ENCODE results near the gene CLMN.

DNA sequence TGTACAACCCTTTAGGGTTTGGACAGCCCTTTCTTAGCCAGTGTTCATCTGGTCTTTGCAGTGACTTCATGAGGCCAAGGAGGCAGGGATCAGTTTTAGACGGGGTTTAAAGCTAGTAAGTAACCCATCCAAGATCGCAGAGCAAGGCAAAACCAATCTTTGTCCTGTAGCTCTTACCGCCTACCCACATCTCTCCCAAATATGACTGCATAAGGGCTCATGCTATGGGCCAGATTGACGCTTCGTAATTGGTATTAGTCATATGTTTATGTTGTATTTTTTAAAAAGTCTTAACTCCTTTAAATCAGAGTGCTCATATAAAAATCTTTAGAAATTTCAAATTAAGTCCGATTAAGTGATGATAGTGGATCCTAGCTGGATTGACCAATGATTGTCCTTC, 3.7 kb upstream of the CLMN start:
- TF ChIP-seq, protein P1, sequence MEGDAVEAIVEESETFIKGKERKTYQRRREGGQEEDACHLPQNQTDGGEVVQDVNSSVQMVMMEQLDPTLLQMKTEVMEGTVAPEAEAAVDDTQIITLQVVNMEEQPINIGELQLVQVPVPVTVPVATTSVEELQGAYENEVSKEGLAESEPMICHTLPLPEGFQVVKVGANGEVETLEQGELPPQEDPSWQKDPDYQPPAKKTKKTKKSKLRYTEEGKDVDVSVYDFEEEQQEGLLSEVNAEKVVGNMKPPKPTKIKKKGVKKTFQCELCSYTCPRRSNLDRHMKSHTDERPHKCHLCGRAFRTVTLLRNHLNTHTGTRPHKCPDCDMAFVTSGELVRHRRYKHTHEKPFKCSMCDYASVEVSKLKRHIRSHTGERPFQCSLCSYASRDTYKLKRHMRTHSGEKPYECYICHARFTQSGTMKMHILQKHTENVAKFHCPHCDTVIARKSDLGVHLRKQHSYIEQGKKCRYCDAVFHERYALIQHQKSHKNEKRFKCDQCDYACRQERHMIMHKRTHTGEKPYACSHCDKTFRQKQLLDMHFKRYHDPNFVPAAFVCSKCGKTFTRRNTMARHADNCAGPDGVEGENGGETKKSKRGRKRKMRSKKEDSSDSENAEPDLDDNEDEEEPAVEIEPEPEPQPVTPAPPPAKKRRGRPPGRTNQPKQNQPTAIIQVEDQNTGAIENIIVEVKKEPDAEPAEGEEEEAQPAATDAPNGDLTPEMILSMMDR (IDR thresholded peaks at IDR 0.05), result no peak
- TF ChIP-seq POLR2AphosphoS5 (IDR thresholded peaks at IDR 0.05) (no peak), POLR2A (IDR thresholded peaks at IDR 0.05) (no peak), EP300 (IDR thresholded peaks at IDR 0.05) (no peak)

All from gastroesophageal sphincter (tissue), 3 donors.